Uterus (tissue), 2 donors: Measurements from ENCODE around the gene GATA3.

Experiments used
- POLR2A ChIP-seq, 2 donors: fragments of 450-650 bp; IDR thresholded peaks; one replicate each; pipeline ENCODE4 v1.6.1; 2016; ENCODE audit warnings: antibody characterized with exemption in 2 of 2, mild to moderate bottlenecking in 1 of 2, moderate library complexity in 1 of 2
- TF ChIP-seq, protein P1 (sequence below), 4 experiments: fragments of 200-600 bp in 2 of 4; fragments of 450-650 bp in 2 of 4; sonication (generic) in 2 of 4; IDR thresholded peaks; one replicate each; pipeline ENCODE4 v1.5.1; 2016 to 2019; ENCODE audit warnings: antibody characterized with exemption in 4 of 4, mild to moderate bottlenecking in 2 of 4, moderate library complexity in 1 of 4

DNA sequence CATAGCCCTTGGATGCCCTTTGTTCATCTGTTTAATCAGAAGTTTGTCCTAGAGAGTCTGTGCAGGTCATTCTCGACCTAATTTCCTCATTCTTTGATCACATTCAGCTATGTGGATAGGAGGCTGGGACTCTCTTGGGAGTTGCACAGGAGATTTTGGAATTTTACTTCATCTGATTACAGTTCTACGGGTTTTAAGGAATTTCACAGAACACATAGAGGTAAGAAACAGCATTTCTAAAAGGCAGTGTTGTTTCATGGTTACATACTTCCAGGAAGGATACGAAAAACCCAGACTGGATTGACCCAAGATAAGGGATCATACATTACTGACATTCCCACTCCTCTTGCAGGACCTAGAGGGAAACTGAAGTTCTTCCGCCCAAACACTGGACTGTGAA, 45.9 kb downstream of the GATA3 start:
- TF ChIP-seq, protein P1, sequence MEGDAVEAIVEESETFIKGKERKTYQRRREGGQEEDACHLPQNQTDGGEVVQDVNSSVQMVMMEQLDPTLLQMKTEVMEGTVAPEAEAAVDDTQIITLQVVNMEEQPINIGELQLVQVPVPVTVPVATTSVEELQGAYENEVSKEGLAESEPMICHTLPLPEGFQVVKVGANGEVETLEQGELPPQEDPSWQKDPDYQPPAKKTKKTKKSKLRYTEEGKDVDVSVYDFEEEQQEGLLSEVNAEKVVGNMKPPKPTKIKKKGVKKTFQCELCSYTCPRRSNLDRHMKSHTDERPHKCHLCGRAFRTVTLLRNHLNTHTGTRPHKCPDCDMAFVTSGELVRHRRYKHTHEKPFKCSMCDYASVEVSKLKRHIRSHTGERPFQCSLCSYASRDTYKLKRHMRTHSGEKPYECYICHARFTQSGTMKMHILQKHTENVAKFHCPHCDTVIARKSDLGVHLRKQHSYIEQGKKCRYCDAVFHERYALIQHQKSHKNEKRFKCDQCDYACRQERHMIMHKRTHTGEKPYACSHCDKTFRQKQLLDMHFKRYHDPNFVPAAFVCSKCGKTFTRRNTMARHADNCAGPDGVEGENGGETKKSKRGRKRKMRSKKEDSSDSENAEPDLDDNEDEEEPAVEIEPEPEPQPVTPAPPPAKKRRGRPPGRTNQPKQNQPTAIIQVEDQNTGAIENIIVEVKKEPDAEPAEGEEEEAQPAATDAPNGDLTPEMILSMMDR (IDR thresholded peaks at IDR 0.05): no peak
- TF ChIP-seq POLR2A (IDR thresholded peaks at IDR 0.05): no peak
